GM18505 (cell line): Measurements from ENCODE around the gene SPATA12.

Experiments
- ATAC-seq: cut with Tn5 transposase; IDR thresholded peaks from one replicate; pipeline ENCODE4 v1.9.1; 2021; ENCODE audit not compliant: unreplicated experiment
- POLR2A ChIP-seq: IDR thresholded peaks from 4 replicates; pipeline ENCODE4 v1.6.1; 2011; ENCODE audit warnings: borderline replicate concordance; ENCODE audit not compliant: insufficient read depth, insufficient read length; ENCODE audit errors: extremely low read depth

SPATA12 gene, protein sequence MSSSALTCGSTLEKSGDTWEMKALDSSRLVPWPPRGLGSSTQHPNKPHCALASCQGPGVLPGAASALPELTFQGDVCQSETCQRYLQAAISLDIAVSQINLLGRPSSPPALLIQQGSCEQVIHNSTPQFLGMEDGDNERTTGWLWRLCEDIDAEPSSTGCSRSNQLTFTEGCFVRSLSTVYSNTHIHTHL

DNA sequence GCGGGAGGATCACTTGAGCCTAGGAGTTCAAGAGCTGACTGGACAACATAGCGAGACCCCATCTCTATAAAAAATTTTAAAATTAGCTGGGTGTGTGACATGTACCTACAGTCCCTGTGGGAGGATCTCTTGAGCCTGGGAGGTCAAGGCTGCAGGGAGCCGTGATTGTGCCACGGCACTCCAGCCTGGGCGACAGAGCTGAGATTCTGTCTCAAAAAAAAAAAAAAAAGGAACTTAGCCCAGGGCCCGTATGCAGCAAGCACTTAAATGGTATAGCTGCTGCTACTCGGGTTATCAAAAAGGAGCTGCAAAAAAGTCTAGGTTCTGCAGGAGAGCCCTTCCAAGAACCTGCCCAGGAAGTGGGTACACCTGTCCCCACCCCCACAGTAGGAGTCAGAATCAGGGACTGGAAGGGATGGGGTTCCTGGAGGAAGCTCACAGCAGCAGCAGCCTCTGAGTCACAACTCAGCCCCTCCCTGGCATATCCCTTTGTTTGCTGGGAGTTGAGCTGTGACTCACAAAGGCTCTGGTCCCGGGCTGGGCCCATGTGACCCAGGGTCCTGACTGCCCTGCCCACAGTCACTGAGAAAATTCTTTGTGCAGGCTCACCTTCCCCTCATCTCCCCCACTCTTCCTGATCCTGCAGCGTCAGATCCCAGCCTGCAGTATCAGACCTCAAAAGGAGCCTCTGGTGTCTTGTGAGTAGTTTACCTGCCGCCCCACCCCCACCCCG is at the start of gene SPATA12:
TSS of gene SPATA12 (plus strand) at position 576 of the 733 bp plus-strand sequence. CDS start 13,031 bp downstream, outside the sequence.
- TF ChIP-seq POLR2A = no peak
- no peak for ATAC-seq

DNA sequence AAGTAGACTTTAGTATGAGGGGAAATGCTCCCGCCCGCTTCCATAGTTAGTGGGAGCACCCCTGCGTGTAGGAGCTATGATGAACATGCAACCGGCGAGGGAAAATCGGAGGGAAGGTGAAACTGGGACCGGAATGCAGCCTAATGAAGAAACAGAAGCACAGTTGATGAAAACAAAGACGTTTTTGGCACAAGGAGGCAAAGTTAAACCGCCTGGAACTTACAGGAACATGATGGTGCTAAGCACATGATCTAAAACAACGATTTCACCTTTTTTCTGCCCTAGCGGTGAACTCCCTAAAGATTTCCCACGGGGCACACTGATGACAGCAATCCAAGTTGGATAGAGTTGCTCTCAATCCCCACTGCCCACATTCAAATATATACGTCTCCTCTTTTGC is 49.4 kb upstream of the SPATA12 start:
- ATAC-seq = no peak
- TF ChIP-seq POLR2A = no peak

DNA sequence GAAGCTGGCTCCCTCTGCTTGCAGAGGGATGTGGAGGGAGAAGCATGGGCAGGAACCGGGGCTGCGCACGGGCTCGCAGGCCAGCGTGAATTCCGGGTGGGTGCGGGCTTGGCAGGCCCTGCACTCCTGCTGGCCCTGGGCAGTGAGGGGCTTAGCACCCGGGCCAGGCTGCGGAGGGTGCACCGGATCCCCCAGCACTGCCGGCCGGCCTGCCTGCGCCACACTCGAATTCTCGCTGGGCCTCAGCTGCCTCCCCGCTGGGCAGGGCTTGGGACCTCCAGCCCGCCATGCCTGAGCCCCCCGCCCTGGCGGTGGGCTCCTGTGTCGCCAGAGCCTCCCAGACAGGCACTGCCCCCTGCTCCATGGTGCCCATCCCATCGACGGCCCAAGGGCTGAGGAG is 47.6 kb upstream of the SPATA12 start:
- TF ChIP-seq POLR2A = no peak
- ATAC-seq = no peak

DNA sequence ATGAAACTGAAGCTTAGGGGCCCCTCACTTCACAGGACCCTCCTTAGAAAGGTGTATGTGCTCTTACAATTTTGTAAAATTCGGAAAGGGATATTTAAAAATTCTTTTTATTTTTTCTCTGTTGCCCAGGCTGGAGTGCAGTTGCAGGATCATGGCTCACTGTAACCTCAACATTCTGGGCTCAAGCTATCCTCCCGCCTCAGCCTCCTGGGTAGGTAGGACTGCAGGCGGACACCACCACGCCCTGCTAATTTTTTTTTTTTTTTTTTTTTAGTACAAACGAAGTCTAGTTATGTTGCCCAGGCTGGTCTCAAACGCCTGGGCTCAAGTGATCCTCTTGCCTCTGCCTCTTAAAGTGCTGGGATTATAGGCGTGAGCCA is 45.1 kb upstream of the SPATA12 start:
- TF ChIP-seq POLR2A = no peak
- ATAC-seq = no peak

DNA sequence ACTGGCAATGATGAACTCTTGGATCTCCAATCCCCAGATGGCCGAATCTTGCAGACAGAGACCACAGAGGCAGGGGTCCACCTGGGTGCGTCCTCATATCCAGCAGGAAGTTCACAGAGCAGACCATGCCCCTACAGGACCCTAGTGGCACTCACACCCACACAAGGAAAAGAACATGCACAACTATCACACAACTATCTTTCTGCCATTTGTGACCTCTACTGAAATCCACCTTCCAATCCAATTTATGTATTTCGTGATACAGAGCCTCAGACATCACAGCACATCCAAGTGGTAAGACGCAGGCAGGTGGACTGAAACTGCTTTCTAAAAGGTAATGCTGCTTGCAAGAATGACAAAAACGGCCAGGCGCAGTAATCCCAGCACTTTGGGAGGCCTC is 44.6 kb upstream of the SPATA12 start:
- ATAC-seq = no peak
- TF ChIP-seq POLR2A = no peak

DNA sequence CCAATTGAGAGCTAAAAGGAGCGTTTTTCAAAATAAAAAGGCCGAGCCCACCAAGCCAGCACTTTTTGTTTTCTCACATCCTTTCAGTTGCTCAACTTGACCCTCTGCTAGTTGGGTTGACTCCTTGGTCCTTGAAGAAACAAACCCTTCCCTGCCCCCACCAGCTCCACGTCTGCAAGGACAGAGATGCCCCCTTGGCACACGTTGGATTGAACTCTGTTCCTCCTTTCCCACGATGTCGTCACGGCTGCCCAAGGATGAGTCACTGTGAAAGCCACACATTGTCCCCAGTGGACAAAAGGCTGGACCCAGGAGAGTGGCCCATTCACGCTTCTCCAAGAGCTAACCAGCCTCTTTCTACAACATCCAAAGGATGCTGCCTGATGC is 43.0 kb upstream of the SPATA12 start:
- ATAC-seq = no peak
- no peak for TF ChIP-seq POLR2A

DNA sequence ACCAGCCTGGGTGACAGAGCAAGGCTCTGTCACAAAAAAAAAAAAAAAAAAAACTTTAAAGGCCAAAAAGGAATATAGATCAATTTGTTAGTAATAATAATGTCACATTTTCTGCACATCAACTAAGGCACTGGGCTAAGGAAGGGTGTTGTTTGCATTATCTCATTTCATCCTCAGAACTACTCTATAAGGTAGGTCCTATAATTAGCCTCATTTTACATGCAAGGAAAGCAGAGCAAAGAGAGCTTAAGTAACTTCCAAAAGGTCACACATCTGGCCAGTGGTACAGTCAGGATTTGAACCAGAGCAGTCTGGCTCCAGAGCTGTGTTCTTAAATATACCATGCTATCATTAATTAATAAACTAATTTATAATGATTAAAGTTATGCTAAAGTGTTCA is 42.2 kb upstream of the SPATA12 start:
- TF ChIP-seq POLR2A = no peak
- ATAC-seq = no peak

DNA sequence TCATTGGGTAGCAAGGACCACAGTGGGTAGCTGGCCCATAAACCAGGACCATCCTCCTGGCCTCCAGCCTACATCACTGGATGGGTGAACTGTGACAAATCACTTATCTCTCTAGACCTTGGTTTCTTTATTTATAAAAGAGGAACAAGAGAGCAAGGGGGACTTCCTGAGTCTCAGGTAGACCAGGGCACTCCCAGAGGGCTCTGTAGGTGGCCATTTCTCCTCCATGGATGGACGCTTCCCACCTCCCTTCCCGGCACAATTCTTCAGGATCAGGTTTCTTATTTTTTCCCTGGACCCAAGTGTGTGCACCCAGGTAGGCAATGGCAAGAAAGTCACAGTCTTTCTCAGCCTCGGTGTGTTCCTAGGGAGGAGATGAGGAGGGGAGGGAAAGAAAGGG is 41.4 kb upstream of the SPATA12 start:
- ATAC-seq = no peak
- TF ChIP-seq POLR2A = no peak

DNA sequence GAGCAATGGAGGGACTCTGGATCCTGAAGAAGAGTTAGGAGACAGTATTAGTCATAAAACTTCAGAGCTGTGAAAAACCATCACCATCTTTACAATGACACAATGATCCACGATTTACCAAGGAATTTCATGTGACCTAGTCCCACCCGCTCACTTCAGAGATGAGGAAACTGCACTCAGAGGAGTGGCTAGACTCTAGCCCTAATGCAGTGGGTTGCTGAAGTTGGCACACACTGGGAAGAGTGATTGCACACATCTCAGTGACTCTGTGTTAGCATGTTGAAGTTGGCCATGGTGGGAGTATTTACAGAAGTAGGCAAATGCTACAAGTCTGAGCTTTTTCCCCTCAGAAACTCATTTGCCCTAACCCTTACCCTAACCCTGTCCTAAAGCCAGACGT is 35.2 kb upstream of the SPATA12 start:
- no peak for TF ChIP-seq POLR2A
- no peak for ATAC-seq

DNA sequence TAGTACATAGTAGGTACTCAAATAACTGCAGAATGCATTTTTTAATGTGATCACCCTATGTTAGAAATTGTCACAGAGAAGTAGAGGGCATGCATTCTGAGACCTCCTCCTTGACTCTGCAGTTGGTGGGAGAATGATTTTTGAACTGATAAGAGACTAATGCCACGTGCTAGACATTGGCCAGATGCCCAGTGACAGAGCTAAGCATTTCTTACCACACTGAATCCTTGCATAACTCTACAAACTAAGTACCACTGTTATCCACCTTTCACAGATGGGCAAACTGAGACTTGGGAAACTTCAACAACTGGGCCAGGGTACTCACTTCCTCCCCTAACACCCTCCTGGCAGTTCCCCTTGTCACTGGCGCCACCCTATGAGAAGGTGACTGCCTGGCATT is 33.5 kb upstream of the SPATA12 start:
- ATAC-seq = no peak
- TF ChIP-seq POLR2A = no peak

DNA sequence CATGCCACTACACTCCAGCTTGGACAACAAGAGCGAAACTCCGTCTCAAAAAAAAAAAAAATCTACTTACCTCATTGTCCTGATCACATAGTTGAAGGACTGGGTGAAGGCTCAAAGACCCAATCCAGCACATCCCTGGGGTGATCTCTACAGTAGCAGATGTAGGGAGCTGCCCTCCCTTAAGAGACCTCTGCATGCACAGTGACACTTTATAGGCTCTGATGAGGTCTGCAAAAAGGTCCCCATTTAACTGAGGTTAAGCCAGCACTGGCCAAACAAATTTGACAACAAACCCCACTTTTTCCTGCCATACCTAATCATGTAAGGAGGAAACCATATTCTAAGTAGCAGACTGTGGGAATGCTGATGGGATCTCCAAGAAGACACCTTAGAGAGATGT is 31.1 kb upstream of the SPATA12 start:
- no peak for ATAC-seq
- TF ChIP-seq POLR2A = no peak

DNA sequence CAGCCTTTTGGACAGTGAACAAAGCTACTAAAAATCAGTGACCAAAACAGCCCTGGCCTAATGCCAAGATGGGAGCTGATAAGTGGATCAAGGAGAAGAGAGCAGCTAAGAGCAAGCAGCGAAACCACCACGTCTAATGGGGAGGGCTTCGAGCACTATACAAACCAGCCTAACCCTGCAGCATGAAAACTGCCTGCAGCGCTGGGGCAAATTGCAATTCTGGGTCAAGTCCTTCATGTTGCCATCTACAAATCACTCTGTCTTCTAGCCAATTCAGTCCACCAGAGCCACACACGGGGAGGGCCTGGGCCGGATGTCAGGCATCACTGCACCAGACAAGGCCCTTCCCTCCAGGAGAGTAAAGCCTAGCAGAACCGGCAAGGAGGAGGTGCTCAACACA is 30.5 kb upstream of the SPATA12 start:
- no peak for TF ChIP-seq POLR2A
- ATAC-seq = no peak

DNA sequence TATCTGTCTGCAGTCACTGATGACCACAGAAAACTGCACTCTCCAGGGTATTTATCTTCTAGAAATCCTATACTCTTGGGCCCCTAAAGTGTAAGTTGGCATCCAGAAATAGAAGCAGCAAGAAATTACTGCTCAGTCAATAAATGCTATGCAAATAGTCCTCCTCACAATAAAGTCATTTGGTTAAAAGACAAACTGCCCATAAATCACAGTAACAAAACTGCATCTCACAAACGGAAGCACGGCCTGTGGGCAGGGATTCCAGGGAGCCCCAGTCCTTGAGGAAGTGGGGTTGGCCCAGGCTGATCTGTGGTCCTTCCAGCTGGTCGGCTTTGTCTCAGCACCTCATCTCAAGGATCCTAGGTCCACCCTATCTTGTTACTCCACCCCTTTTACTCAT is 29.7 kb upstream of the SPATA12 start:
- no peak for TF ChIP-seq POLR2A

More for the DNA sequence above, 29.7 kb upstream of the SPATA12 start:
- ATAC-seq = no peak
